ENCODE results near the gene ATP6V0A1. TPM values are rescaled to one million over a fixed set of nuclear protein-coding genes. Genes with fewer than 3 reads are reported as not detected.
A peak's percentile ranks its signal among the peaks of the same experiment; 100 is the strongest.

Gene ATP6V0A1
- total RNA-seq, 1 experiment from 2014 or later = 53.4 TPM

DNA sequence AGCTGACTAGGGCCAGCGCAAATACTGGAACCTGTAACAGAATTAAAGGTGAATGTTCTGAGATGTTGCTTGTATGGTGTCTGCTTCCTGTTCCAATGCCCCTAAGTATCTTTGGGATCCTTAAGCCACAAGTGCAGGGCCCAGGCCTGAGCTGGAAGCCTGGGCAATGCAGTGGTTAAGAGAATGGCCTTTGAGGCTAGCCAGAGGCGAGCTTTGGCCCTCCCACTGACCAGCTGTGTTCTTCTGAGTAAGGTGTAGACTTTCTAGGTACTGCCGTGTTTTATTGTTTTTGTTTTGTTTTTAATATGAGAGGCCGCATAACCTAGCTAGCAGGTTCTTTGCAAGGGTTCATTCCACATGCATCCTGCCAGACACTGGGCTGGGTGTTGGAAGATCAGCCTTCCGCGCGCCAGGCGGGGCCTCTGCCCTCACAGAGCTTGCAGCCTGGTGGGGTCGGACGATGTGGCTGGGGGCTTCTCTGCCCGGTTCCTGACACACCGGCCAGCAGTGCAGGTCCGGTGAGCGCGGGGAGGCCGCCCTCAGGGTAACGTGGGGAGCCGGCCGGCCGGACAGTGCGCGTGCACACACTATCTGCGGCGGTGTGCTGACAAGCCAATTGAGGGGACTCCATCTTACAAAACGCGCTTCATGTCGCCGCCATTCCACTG lies 107.7 kb downstream of the ATP6V0A1 start:
- peak; percentile 24 for ATAC-seq
- peaks cover 7% of the 10 kb centered on the region for H3K36me3 ChIP-seq (ENCODE audit: control insufficient read depth, insufficient read depth, low read length)
- H3K27ac ChIP-seq (ENCODE audit: low read length) = peak overlapping the region; percentile 81
- POLR2A ChIA-PET = no interaction called here
- intact Hi-C loops (cut with micrococcal nuclease; ENCODE audit: unreplicated experiment) = no loop called here
- no peaks in the 10 kb centered on the region for H3K9me3 ChIP-seq (ENCODE audit: control insufficient read depth, insufficient read depth, low read depth, low read length)
- no peak for DNase-seq (ENCODE audit: low read depth, low spot score)
- in situ Hi-C loops (cut with HindIII; ENCODE audit: low pct_unique_long_range_greater_than_20kb, low sequenced_read_pairs) = no loop called here
- H3K4me1 ChIP-seq (ENCODE audit: control insufficient read depth, insufficient read depth, low read length) = peaks cover 29% of the 10 kb centered on the region
- CTCF ChIA-PET = no interaction called here
- BruUV-seq (replicated peaks) = no TSS peak
- peak overlapping the region; percentile 20 to 72; a peak in 3 of 4 replicates for H3K4me3 ChIP-seq (ENCODE audit: low read depth in 2 of 2, low read length in 2 of 2)
- TF ChIP-seq, protein P1, sequence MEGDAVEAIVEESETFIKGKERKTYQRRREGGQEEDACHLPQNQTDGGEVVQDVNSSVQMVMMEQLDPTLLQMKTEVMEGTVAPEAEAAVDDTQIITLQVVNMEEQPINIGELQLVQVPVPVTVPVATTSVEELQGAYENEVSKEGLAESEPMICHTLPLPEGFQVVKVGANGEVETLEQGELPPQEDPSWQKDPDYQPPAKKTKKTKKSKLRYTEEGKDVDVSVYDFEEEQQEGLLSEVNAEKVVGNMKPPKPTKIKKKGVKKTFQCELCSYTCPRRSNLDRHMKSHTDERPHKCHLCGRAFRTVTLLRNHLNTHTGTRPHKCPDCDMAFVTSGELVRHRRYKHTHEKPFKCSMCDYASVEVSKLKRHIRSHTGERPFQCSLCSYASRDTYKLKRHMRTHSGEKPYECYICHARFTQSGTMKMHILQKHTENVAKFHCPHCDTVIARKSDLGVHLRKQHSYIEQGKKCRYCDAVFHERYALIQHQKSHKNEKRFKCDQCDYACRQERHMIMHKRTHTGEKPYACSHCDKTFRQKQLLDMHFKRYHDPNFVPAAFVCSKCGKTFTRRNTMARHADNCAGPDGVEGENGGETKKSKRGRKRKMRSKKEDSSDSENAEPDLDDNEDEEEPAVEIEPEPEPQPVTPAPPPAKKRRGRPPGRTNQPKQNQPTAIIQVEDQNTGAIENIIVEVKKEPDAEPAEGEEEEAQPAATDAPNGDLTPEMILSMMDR (IDR thresholded peaks at IDR 0.05) = no peak
- TF ChIP-seq, protein P2, sequence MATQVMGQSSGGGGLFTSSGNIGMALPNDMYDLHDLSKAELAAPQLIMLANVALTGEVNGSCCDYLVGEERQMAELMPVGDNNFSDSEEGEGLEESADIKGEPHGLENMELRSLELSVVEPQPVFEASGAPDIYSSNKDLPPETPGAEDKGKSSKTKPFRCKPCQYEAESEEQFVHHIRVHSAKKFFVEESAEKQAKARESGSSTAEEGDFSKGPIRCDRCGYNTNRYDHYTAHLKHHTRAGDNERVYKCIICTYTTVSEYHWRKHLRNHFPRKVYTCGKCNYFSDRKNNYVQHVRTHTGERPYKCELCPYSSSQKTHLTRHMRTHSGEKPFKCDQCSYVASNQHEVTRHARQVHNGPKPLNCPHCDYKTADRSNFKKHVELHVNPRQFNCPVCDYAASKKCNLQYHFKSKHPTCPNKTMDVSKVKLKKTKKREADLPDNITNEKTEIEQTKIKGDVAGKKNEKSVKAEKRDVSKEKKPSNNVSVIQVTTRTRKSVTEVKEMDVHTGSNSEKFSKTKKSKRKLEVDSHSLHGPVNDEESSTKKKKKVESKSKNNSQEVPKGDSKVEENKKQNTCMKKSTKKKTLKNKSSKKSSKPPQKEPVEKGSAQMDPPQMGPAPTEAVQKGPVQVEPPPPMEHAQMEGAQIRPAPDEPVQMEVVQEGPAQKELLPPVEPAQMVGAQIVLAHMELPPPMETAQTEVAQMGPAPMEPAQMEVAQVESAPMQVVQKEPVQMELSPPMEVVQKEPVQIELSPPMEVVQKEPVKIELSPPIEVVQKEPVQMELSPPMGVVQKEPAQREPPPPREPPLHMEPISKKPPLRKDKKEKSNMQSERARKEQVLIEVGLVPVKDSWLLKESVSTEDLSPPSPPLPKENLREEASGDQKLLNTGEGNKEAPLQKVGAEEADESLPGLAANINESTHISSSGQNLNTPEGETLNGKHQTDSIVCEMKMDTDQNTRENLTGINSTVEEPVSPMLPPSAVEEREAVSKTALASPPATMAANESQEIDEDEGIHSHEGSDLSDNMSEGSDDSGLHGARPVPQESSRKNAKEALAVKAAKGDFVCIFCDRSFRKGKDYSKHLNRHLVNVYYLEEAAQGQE (IDR thresholded peaks at IDR 0.05; ENCODE audit: insufficient read depth in 1 of 2, low read depth in 2 of 2, low read length in 1 of 2) = no peak
- no peaks in the 10 kb centered on the region for H3K27me3 ChIP-seq (ENCODE audit: control insufficient read depth, insufficient read depth, low read length)

DNA sequence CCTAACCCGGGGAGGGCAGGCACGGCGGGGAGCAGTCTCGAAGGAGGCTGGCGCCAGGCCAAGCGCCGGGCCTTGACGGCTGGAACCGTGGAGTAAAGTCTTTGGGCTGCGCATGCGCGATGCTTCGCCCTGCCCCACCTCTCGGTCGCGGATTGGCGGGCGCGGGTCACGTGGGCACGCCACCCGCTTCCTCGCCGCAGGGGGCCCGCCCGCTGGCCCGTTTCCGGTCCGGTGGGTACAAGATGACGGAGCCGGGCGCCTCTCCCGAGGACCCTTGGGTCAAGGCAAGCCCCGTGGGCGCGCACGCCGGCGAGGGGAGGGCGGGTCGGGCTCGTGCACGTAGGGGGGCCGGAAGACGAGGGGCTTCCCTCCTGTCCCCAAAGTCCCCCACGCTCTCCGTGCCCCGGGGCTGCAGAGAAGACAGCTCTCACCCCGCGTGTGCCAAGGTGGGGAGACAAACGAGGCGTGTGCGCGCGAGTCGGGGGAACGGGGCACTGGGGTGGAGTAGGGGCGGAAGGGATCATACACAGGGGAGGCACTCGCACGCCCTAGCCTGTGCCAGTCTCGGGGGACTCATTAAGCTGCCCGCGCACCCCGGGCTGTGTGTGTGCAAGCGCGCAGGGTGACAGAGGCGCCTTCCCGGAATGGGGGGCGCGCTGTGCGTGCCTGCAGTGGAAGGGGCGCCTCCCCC lies 108.3 kb downstream of the ATP6V0A1 start, which contains the start of gene MLX:
TSS of gene MLX (plus strand) at position 218 of the 691 bp plus-strand sequence. CDS start at position 243, 25 bp downstream.
- DNase-seq (ENCODE audit: low read depth, low spot score) (no peak), ATAC-seq (peak; percentile 75)
- TF ChIP-seq TCF7L2 (IDR thresholded peaks at IDR 0.05; ENCODE audit: low read depth, low read length) = no peak
- TF ChIP-seq SIN3A (IDR thresholded peaks at IDR 0.05; ENCODE audit: borderline replicate concordance, insufficient read depth, low read depth, low read length) = 0 out of 2 replicates have a peak, but pooled peaks have one; percentile 30
- TF ChIP-seq, protein P2 (IDR thresholded peaks at IDR 0.05; ENCODE audit: insufficient read depth in 1 of 2, low read depth in 2 of 2, low read length in 1 of 2) = no peak
- TF ChIP-seq POLR2AphosphoS5 (IDR thresholded peaks at IDR 0.05; ENCODE audit: low read depth, low read length) = peak; percentile 71
- no peaks in the 10 kb centered on the region for H3K9me3 ChIP-seq (ENCODE audit: control insufficient read depth, insufficient read depth, low read depth, low read length)
- in situ Hi-C loops (cut with HindIII; ENCODE audit: low pct_unique_long_range_greater_than_20kb, low sequenced_read_pairs) = no loop called here
- TSS peak; percentile 21 for BruUV-seq (replicated peaks)
- CTCF ChIA-PET = interaction anchor here (0.7 kb wide), 1 partner anchor 113 kb away, joined by 4 read pairs; no protein-coding TSS in a partner anchor
- peak within 1 kb of the TSS; percentile 84 for H3K27ac ChIP-seq (ENCODE audit: low read length)
- intact Hi-C loops (cut with micrococcal nuclease; ENCODE audit: unreplicated experiment) = no loop called here
- H3K4me1 ChIP-seq (ENCODE audit: control insufficient read depth, insufficient read depth, low read length) = peaks cover 36% of the 10 kb centered on the region
- H3K27me3 ChIP-seq (ENCODE audit: control insufficient read depth, insufficient read depth, low read length) = no peaks in the 10 kb centered on the region
- peak within 1 kb of the TSS; percentile 62 to 72 for H3K4me3 ChIP-seq (ENCODE audit: low read depth in 2 of 2, low read length in 2 of 2)
- POLR2A ChIA-PET = no interaction called here
- H3K36me3 ChIP-seq (ENCODE audit: control insufficient read depth, insufficient read depth, low read length) = peaks cover 8% of the 10 kb centered on the region

Data from Panc1 (cell line).